DMS114 treated with DMSO at 0.1 percent for 48 hours (cell line): Measurements from ENCODE around the gene NEUROD4.

ENCODE experiments used
- DNase-seq: peaks from one replicate; lab custom pipeline; 2025; ENCODE audit not compliant: unreplicated experiment; lab: John Stamatoyannopoulos, UW

The NEUROD4 gene

GRCh38 chr12:54997929-54998522 lies 21.7 kb upstream of the NEUROD4 start:
- DNase-seq: no peak

GRCh38 chr12:54998958-54999510 lies 20.7 kb upstream of the NEUROD4 start:
- no peak for DNase-seq

- no peak for DNase-seq
Measured at GRCh38 chr12:55001198-55001868, 18.4 kb upstream of the NEUROD4 start.

DNA sequence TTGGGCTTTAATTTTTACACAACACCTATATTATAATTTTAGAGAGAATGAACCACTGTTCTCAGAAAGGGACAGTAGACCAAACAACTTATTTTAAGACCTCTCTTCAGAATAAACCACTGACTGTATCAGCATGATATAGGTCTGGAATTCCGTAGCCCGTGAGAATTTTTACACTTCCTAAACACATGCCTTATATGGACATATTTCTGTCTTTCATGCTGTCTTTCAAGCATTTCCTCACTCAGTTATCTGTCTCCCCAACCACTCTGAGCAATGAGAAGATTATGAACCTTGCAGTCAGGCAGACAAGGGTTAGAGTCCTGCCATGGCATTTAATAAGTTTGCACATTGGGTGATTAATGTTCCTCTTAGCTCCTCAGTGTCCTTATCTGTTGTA lies 17.4 kb upstream of the NEUROD4 start:
- DNase-seq: no peak

DNA sequence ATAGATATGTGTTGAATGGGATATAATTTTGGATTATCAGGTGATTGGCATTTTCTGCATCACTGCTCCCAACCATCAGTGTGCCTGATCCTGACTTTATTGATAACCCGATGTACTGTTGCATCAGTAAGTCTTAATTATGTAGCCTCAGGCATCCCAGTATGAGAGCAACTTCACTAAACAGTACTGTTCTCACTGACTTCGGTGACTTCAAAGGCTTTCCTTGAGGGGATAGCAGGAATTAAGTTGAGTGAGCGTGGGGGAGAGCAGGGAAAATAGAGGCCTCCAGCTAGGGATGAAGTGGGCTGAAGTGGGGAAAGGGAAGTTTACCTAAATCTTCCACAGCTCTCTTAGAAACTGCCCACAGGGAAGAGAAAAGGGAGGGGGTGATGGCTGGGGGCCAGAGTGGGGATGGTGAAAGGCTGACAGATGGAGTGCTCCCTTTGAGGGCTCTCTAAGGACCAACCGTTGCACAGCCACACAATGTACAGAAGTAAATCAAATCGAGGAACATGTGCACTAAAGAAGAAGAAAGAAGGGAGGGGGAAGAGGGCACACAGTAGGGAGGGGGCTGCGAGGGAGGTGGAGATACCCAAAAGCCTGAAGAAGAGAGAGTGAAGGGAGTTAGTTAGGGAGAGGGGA lies 10.7 kb upstream of the NEUROD4 start:
- no peak for DNase-seq

- DNase-seq: no peak
Measured at GRCh38 chr12:55017416-55017925, 2.3 kb upstream of the NEUROD4 start.

GRCh38 chr12:55024575-55024974 lies 4.8 kb downstream of the NEUROD4 start:
- DNase-seq: no peak

- DNase-seq: no peak
Measured at GRCh38 chr12:55025508-55025907, 5.7 kb downstream of the NEUROD4 start.

DNA sequence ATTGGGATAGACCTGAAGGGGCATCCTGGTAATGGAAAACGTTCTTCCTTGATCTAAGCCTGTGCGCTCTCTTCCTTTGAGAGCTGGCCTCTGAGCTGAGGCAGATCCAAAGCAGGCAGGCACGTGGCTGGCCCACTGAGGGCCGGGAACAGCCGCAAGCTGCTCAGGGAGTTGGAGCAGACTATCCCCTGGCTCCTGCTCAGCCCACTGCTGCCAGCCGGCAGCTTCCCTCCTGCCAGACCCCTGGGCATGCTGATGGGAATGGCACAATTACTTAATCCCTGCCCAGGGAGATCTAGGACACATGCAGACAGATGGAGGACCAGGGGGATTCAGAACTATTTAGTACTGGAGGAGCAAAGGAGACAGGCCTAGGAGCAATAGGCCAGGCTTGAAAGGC lies 14.4 kb downstream of the NEUROD4 start:
- no peak for DNase-seq

DNA sequence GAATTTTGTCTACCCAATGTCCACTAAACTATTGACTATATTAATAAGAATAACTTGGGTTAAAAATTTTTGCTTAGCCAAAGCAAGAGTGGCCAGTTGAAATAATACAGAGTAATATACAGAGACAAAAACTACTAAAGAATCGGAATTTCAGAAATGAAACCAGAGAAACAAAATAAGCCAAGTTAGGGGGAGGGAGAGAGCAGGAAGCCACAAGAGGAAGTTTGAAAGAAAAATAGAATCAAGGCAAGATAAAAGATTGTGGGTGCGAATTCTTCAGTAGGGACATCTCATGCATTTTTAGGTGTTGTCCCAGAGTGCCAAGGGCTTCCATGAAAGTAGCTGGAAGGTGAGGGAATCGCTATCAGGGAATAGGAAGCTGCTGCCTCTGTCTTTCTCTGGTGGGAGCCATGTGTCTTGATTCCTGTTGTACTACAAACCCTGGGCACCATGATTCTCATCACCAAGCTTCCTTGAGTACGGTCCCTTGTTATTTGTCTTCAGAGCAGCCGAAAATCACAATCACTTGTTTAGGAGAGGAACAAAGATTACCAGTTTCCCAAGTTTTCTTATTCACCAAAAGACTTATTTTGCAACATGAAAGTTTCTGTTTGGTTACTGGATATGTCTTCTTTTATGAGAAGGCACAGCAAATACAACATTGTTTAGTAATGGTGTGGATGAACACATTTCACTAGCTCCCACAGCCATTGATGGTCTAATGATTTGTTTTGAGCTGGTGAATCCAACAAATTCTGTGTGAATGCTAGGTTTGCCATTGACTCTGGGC lies 16.7 kb downstream of the NEUROD4 start:
- DNase-seq: no peak

DNA sequence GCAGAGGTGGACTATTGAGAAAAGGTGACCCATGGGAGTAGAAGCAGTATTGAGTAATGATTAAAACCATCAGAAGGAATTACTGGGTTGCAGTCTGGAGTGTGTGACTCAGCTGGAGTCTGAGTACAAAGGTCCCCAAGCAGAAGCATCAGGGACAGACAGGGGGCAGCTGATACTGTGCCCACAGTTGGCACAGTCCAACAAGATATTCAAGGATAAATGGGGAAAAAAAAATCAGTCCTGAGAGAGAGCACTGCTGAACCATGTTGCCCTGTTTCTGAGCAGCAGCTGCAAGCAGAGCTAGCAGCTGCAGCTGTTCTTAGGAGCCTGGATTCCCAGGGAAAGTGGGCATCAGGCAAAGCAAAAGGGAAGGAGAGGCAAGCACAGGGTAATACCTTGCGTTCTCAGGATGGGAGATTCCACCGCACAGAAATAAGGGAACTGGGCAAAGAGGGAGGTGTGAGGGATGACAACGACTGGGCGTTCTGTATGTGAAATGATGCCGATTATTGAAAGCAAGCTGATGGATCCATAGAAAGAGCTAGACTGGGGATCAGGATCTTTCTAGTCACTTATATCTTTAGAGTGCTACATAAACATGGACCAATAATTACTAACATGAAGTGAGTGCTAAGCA lies 17.7 kb downstream of the NEUROD4 start:
- no peak for DNase-seq

- no peak for DNase-seq
Measured at GRCh38 chr12:55039395-55040354, 19.9 kb downstream of the NEUROD4 start.

- DNase-seq: no peak
Measured at GRCh38 chr12:55041345-55042055, 21.7 kb downstream of the NEUROD4 start.

DNA sequence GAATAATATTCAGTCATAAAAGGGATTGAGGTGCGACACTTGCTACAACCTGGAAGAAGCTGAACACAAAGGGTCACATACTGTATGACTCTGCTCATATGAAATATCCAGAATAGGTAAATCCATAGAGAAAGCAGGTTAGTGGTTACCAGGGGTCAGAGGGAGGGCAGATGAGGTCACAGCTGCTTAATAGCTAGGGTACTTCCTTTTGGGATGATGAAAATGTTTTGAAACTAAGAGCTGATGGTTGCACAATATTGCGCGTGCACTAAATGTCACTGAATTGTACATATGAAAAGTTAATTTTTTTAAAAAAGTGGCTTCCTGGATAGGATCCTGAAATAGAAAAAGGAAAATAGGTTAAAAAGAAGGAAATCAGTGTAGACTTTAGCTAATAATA lies 23.8 kb downstream of the NEUROD4 start:
- DNase-seq: no peak

GRCh38 chr12:55044135-55044534 lies 24.4 kb downstream of the NEUROD4 start:
- no peak for DNase-seq

GRCh38 chr12:55049676-55050075 lies 29.9 kb downstream of the NEUROD4 start:
- DNase-seq: no peak

GRCh38 chr12:55051197-55051947 lies 31.6 kb downstream of the NEUROD4 start:
- DNase-seq: no peak

- DNase-seq: no peak
Measured at GRCh38 chr12:55057481-55057880, 37.7 kb downstream of the NEUROD4 start.
